ENCODE results near the gene ASCL3. TPM values are rescaled to one million over a fixed set of nuclear protein-coding genes. Genes with fewer than 3 reads are reported as not detected.

The ASCL3 gene
- total and polyA plus RNA-seq, 10 donors: not detected

DNA sequence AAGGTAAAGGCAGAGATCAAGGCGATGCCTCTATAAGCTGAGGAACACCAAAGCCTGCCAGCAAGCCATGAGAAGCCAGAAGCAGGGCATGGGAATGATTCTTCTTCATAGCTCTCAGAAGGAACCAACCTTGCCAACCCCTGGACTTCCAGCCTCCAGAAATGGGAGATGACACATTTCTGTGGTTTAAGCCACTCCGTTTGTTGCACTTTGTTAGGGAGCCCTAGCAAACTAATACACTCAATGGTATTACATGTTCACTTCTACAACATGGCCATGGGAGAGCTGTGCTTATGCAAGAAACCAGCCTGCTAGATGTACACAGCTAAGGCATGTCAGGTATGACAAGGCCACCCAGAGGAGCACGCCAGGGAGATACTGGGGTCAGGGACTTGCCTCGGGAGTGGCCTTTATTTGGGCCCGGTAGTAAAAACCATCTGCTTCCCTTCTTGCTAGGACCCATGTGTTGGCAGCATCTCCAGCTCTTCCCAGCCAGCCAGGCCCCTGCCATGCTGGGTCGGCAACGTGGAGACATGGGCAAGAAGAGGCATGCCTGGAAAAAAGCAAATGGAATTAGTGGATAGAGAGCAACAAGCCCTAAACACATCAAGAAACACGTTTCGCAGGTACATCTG, 13.7 kb downstream of the ASCL3 start:
- Histone ChIP-seq H3K4me3 (no peak overlapping the region), H3K36me3 (peaks cover 0 to 17% (median 2%) of the 10 kb centered on the region in 6 donors), H3K27me3 (replicated peaks in 1 of 7) (no peaks in the 10 kb centered on the region), H3K9me3 (no peaks in the 10 kb centered on the region), H3K4me1 (no peaks in the 10 kb centered on the region), H3K27ac (no peak overlapping the region)
- DNase-seq: no peak
- intact Hi-C loops (cut with DNase I; ENCODE audit: low total_unique reads): no loop called here
- WGBS, 5 donors: 80 to 95% (median 84%) methylated on average over 9 of the region's 9 CpGs
- TF ChIP-seq POLR2AphosphoS5 (IDR thresholded peaks at IDR 0.05) (no peak), POLR2A (IDR thresholded peaks at IDR 0.05) (no peak)

DNA sequence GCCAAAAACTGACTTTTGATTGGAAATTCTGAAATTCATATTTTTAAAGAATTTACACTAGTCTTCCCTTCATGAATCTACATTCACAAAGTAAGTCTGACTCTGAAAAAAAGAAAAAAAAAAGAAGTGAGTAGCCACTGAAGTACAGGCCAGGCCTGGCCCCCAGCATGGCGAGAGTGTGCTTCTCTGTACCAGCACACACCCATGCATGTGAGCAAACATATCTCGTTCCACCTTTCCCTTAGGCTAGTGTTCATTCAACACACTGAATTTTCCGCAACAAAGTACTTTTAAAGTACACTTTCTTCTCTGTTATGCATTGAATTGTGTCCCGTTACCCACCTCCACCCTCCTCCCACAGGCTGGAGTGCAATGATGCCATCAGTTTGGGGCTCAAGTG, 14.6 kb downstream of the ASCL3 start:
- Histone ChIP-seq H3K27ac (no peak overlapping the region), H3K4me3 (no peak overlapping the region), H3K36me3 (peaks cover 0 to 26% (median 2%) of the 10 kb centered on the region in 6 donors), H3K4me1 (no peaks in the 10 kb centered on the region), H3K27me3 (replicated peaks in 1 of 7) (no peaks in the 10 kb centered on the region), H3K9me3 (no peaks in the 10 kb centered on the region)
- TF ChIP-seq, protein P1, sequence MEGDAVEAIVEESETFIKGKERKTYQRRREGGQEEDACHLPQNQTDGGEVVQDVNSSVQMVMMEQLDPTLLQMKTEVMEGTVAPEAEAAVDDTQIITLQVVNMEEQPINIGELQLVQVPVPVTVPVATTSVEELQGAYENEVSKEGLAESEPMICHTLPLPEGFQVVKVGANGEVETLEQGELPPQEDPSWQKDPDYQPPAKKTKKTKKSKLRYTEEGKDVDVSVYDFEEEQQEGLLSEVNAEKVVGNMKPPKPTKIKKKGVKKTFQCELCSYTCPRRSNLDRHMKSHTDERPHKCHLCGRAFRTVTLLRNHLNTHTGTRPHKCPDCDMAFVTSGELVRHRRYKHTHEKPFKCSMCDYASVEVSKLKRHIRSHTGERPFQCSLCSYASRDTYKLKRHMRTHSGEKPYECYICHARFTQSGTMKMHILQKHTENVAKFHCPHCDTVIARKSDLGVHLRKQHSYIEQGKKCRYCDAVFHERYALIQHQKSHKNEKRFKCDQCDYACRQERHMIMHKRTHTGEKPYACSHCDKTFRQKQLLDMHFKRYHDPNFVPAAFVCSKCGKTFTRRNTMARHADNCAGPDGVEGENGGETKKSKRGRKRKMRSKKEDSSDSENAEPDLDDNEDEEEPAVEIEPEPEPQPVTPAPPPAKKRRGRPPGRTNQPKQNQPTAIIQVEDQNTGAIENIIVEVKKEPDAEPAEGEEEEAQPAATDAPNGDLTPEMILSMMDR (IDR thresholded peaks at IDR 0.05 in 8 of 11, conservative IDR thresholded peaks at IDR 0.05 in 3 of 11): no peak
- TF ChIP-seq POLR2A (IDR thresholded peaks at IDR 0.05): no peak
- TF ChIP-seq POLR2AphosphoS5 (IDR thresholded peaks at IDR 0.05): no peak
- DNase-seq: no peak
- 91 to 97% (median 93%) methylated on average over 4 of the region's 4 CpGs for WGBS, 5 donors
- intact Hi-C loops (cut with DNase I; ENCODE audit: low total_unique reads): no loop called here

DNA sequence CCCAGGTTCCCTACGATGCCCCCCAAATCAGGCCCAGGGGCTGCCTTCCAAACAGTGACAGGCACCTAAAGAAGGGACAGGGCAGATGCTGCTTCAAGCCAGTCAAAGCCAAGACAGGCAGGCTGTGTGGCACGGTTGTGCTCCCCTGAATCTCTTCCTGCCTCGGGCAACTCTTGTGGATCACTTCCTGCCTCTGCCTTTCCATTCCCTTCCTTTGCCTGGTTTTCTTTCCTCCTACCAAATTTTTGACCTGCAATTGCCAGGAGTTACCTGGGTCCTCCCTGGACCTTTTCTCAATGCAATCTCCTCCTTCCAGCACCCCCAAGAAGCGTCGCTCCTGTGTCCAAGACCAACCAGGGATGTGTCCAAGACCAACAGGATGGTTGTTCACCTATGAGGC, 15.6 kb downstream of the ASCL3 start:
- peaks cover 0 to 36% (median 5%) of the 10 kb centered on the region in 6 donors for H3K36me3 ChIP-seq
- TF ChIP-seq POLR2AphosphoS5 (IDR thresholded peaks at IDR 0.05) (no peak), POLR2A (IDR thresholded peaks at IDR 0.05) (no peak)
- TF ChIP-seq, protein P1 (IDR thresholded peaks at IDR 0.05 in 8 of 11, conservative IDR thresholded peaks at IDR 0.05 in 3 of 11): no peak
- H3K27me3 ChIP-seq (replicated peaks in 1 of 7): no peaks in the 10 kb centered on the region
- no peaks in the 10 kb centered on the region for H3K9me3 ChIP-seq
- DNase-seq: no peak
- no peaks in the 10 kb centered on the region for H3K4me1 ChIP-seq
- WGBS, 5 donors: 84 to 91% (median 85%) methylated on average over 5 of the region's 5 CpGs
- no peak overlapping the region for H3K4me3 ChIP-seq
- intact Hi-C loops (cut with DNase I; ENCODE audit: low total_unique reads): no loop called here
- no peak overlapping the region for H3K27ac ChIP-seq

DNA sequence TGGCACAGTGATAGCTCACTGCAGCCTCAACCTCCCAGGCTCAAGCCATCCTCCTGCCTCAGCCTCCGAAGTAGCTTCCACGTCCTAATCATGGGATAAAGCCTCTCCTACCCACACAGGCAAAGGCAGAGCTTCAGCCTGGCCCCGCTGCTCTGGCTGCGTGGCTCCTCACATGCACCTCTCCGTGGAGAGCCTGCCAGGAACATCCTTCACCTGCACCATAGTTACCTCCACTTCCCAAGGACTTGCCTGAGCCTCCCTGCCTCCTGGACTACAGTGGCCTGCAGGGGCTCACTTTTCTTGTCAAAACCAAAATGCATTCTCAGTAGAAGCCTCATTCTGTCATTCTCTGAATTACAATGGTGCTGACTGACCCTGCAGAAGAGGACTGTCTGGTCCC, 16.6 kb downstream of the ASCL3 start:
- Histone ChIP-seq H3K27ac (no peak overlapping the region), H3K4me1 (no peaks in the 10 kb centered on the region), H3K36me3 (peaks cover 0 to 46% (median 14%) of the 10 kb centered on the region in 6 donors), H3K9me3 (no peaks in the 10 kb centered on the region), H3K4me3 (no peak overlapping the region), H3K27me3 (replicated peaks in 1 of 7) (no peaks in the 10 kb centered on the region)
- DNase-seq: no peak
- WGBS, 5 donors: 85 to 98% (median 94%) methylated on average over 5 of the region's 5 CpGs
- intact Hi-C loops (cut with DNase I; ENCODE audit: low total_unique reads): no loop called here
- TF ChIP-seq, protein P1 (IDR thresholded peaks at IDR 0.05 in 8 of 11, conservative IDR thresholded peaks at IDR 0.05 in 3 of 11): no peak
- no peak for TF ChIP-seq POLR2A (IDR thresholded peaks at IDR 0.05)
- no peak for TF ChIP-seq POLR2AphosphoS5 (IDR thresholded peaks at IDR 0.05)

Data from spleen (tissue), 11 donors.